K562 (cell line): ENCODE measurements around the gene JSRP1.

Experiments used
- BCL6 ChIP-seq: fragments of 250-450 bp; sonication (Bioruptor Pico); IDR thresholded peaks from 2 replicates; pipeline ENCODE4 v1.4.0; 2020
- CTCF ChIP-seq, 3 experiments: IDR thresholded peaks in 2 of 3; conservative IDR thresholded peaks in 1 of 3; 2 replicates each; pipeline ENCODE4 v1.5.1; 2011 to 2012; ENCODE audit warnings: low read length in 3 of 3, mild to moderate bottlenecking in 3 of 3, control low read depth in 2 of 3, improper control_type of control experiment in 1 of 3, inconsistent platforms in 1 of 3, low read depth in 1 of 3, mixed read lengths in 1 of 3, moderate library complexity in 1 of 3; ENCODE audit not compliant: insufficient read depth in 2 of 3
- ESRRA ChIP-seq: fragments of 450-650 bp; IDR thresholded peaks from 2 replicates; pipeline ENCODE4 v1.6.1; 2014; ENCODE audit warnings: low read depth, mild to moderate bottlenecking, moderate library complexity, borderline replicate concordance
- ETV5 ChIP-seq: sonication (generic); formaldehyde crosslinking; IDR thresholded peaks from 2 replicates; pipeline ENCODE4 v1.4.0; 2020; ENCODE audit warnings: low read depth, mild to moderate bottlenecking, missing genetic modification reagents
- HDAC6 ChIP-seq: IDR thresholded peaks from 2 replicates; pipeline ENCODE4 v1.6.1; 2012; ENCODE audit warnings: low read depth, mild to moderate bottlenecking, control low read depth, inconsistent platforms, low read length, moderate library complexity
- MYC ChIP-seq, 2 experiments: fragments of 250-450 bp in 1 of 2; sonication (Bioruptor Pico) in 1 of 2; IDR thresholded peaks; 2 replicates each; pipeline versions ENCODE4 v1.5.1 to v1.6.1; 2012 to 2021; ENCODE audit warnings: low read depth in 2 of 2, borderline replicate concordance in 1 of 2, improper control_type of control experiment in 1 of 2, low read length in 1 of 2, mild to moderate bottlenecking in 1 of 2, moderate library complexity in 1 of 2
- POLR2A ChIP-seq: fragments of 450-650 bp; conservative IDR thresholded peaks from 2 replicates; pipeline ENCODE4 v1.6.1; 2016
- RNF2 ChIP-seq: sonication (generic); IDR thresholded peaks from 2 replicates; pipeline ENCODE4 v1.6.1; 2016
- ZBTB40 ChIP-seq, 2 experiments: fragments of 450-650 bp in 1 of 2; sonication (generic) in 1 of 2; formaldehyde crosslinking in 1 of 2; IDR thresholded peaks; 2 replicates each; pipeline versions ENCODE4 v1.7.1 to v1.9.0; 2016 to 2022; ENCODE audit warnings: inconsistent platforms in 1 of 2, mild to moderate bottlenecking in 1 of 2, missing genetic modification reagents in 1 of 2
- ZNF134 ChIP-seq: fragments of 250-450 bp; sonication (Bioruptor Pico); conservative IDR thresholded peaks from 2 replicates; pipeline ENCODE4 v1.4.0; 2020
- ZNF24 ChIP-seq: fragments of 450-650 bp; IDR thresholded peaks from 2 replicates; pipeline ENCODE4 v1.6.1; 2016
- ZNF274 ChIP-seq: IDR thresholded peaks from 2 replicates; pipeline ENCODE4 v1.6.1; 2011; ENCODE audit warnings: low read depth, mild to moderate bottlenecking, low read length, moderate library complexity, borderline replicate concordance
- TF ChIP-seq, protein P1 (sequence below): fragments of 450-650 bp; IDR thresholded peaks from 2 replicates; pipeline ENCODE4 v1.6.1; 2016
- TF ChIP-seq, protein P2 (sequence below): fragments of 150-350 bp; IDR thresholded peaks from 2 replicates; pipeline ENCODE4 v1.6.1; 2014; ENCODE audit warnings: low read depth, mild to moderate bottlenecking, low read length, borderline replicate concordance

- TF ChIP-seq ZNF24 (no peak), CTCF (IDR thresholded peaks at IDR 0.05 in 2 of 3, conservative IDR thresholded peaks at IDR 0.05 in 1 of 3; ENCODE audit: insufficient read depth in 2 of 3, low read depth in 1 of 3, low read length in 3 of 3) (no peak), POLR2A (no peak), ZNF134 (CRISPR knock-in tag) (no peak), BCL6 (CRISPR knock-in tag) (no peak), RNF2 (no peak), ETV5 (no peak), MYC (IDR thresholded peaks at IDR 0.05; ENCODE audit: low read depth, low read length) (no peak), MYC (CRISPR knock-in tag; IDR thresholded peaks at IDR 0.05; ENCODE audit: borderline replicate concordance, low read depth) (no peak), ESRRA (no peak), HDAC6 (no peak), ZBTB40 (IDR thresholded peaks at IDR 0.05) (no peak), ZBTB40 (CRISPR knock-in tag; IDR thresholded peaks at IDR 0.05) (no peak), ZNF274 (no peak)
- TF ChIP-seq, protein P1, sequence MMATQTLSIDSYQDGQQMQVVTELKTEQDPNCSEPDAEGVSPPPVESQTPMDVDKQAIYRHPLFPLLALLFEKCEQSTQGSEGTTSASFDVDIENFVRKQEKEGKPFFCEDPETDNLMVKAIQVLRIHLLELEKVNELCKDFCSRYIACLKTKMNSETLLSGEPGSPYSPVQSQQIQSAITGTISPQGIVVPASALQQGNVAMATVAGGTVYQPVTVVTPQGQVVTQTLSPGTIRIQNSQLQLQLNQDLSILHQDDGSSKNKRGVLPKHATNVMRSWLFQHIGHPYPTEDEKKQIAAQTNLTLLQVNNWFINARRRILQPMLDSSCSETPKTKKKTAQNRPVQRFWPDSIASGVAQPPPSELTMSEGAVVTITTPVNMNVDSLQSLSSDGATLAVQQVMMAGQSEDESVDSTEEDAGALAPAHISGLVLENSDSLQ = no peak
- TF ChIP-seq, protein P2, sequence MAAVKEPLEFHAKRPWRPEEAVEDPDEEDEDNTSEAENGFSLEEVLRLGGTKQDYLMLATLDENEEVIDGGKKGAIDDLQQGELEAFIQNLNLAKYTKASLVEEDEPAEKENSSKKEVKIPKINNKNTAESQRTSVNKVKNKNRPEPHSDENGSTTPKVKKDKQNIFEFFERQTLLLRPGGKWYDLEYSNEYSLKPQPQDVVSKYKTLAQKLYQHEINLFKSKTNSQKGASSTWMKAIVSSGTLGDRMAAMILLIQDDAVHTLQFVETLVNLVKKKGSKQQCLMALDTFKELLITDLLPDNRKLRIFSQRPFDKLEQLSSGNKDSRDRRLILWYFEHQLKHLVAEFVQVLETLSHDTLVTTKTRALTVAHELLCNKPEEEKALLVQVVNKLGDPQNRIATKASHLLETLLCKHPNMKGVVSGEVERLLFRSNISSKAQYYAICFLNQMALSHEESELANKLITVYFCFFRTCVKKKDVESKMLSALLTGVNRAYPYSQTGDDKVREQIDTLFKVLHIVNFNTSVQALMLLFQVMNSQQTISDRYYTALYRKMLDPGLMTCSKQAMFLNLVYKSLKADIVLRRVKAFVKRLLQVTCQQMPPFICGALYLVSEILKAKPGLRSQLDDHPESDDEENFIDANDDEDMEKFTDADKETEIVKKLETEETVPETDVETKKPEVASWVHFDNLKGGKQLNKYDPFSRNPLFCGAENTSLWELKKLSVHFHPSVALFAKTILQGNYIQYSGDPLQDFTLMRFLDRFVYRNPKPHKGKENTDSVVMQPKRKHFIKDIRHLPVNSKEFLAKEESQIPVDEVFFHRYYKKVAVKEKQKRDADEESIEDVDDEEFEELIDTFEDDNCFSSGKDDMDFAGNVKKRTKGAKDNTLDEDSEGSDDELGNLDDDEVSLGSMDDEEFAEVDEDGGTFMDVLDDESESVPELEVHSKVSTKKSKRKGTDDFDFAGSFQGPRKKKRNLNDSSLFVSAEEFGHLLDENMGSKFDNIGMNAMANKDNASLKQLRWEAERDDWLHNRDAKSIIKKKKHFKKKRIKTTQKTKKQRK = no peak
These were observed 31.4 kb downstream of the JSRP1 start for GRCh38 chr19:2224754-2225349.
